ENCODE measurements around the gene ABHD15.
A peak's percentile ranks its signal among the peaks of the same experiment; 100 is the strongest.

ABHD15 gene

DNA sequence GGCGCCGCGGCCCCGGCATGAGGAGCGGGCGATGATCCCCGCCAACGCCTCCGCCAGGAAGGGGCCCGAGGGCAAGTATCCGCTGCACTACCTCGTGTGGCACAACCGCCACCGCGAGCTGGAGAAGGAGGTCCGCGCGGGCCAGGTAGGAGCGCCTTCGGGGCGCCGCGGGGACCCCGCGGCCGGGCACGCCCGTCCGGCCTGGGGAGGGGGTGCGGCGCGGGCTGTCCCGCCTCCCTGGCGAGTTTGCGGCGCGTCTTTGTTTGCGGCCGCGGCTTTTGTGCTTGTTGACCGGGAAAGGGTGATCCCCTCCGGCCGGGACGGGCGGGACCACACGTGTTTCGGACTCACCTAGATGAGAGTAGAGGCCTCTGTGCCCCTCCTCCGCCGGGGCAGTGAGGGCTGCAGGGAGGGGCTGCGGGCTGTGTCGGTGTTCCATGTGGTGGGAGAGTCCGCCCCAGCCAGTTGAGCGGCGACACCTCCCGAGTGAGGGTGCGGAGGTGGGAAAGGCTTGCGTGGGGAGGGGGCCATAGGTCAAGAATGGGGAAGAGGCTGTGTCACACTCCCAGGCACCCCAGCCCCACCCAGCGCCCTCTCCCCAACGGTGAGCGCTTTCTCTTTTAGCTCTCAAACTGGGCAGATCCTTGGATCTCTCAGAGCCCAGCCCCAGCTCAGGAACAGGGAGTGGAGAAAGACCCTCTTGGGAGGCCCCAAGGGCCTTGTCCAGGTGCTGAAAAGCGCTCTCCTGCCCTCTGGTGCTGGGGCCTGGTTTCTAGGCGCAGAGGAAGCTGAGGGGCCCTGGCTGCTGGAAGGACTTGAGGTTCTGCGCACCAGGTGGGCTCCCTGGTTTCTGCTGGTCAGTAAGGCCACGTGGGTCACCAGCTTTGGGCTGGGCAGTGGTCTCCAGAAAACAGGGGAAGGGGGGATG is 27.0 kb upstream of the ABHD15 start:
- no peak for DNase-seq

DNA sequence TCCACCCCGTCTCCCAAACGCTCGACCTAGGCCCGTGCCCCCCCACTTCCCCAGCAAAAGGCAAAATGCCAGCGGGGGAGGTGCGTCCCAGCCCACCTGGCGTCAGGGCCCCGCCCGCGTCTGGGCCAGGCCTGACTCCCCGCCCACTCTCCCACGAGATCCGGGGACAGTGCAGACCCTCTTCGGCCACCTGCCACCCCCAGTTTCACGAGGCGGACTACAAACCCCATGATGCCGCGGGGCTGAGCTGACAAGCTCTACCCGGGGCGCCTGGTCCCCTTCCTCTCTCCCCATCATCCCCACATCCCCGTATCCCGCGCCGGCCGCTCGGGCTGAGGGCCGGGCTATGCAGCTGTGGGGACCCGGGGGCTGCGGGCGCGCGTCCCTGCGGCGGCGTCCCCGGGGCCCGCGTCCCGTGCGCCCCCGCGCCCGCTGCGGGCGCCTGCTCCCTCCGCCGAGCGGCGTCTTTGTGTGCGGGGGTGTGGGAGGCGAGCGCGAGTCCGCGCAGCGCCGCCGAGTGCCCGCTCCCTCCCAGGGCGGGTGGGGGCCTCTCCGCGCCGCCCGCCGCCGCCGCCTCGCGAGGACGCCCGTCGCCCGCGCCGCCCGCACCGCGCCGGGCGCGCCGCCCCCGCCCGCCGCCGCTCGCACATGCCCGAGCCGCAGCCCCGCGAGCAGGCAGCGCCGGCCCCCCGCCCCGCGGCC is 26.2 kb upstream of the ABHD15 start, which contains the start of gene ANKRD13B:
Gene ANKRD13B (plus strand): TSS at position 283 of the 702 bp plus-strand sequence. CDS start 490 bp downstream, outside the sequence.
- peak; percentile 24 for DNase-seq

DNA sequence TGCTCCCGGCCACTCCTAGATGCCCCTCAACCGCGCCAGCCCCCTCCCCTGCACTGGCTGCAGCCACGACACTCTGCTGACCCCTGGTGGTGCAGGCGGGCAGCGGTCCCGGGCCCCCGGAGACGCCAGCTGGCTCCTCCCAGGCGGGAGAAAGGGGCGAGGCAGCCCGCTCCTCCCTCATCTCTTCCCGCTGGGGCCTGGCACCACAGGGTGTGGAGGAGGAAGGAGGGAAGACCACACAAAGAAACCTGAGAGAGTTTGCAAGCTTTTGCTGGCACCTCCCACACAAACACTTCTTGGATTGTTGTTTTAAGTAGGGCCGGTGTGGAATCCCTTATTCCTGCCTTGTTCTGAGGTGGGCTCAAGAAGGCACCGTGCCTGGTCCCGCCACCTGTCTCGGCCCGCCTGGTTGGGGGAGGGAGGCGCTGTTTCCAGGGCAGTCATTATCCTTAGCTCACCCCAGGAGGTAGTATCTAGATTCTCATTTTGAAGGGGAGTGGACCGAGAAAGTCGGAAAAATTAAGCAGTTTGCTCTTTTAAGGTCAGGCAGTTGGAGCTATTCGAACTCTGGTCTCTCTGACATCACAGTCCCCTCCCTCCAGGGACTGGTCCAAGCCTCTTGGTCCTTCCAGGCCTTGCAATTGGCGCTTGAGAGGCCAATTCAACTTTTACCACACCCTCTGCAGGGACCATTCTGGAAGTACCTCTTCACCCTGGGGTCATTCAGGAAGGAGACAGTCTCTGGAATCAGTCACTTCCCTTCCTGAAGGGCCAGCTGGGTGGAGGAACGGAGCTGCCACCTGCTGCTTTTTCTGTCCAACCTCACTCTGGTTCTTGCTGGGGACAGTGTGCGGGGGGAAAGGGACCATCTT is 25.1 kb upstream of the ABHD15 start:
- peak; percentile 89 for DNase-seq

DNA sequence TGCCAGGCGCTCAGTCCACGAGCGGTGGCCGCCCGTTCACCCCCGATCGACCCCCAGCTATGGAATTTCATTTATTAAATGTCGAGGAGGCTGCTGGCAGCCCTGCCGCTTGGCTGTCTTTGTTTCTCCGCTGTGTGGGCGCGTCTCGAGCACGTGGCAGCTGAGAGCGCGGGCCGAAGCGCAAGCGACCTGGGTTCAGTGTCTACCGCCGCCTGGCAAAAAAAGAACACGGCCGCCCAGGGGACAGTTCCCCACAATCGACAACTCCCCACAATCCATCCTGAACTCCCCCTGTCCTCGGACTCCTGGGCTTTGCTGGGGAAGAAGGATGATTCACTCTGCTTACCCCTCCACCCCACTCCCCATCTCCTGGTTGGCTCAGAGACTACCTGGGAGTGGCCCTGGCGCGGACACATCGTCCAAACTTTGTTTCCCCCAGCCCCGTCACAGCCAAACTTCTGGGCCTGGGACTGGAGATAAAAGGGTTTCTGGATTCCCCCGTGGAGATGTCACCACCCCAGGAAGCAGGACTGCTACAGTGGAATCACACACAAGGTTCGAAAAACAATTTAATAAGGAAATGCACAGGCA is 24.4 kb upstream of the ABHD15 start:
- peak; percentile 70 for DNase-seq

DNA sequence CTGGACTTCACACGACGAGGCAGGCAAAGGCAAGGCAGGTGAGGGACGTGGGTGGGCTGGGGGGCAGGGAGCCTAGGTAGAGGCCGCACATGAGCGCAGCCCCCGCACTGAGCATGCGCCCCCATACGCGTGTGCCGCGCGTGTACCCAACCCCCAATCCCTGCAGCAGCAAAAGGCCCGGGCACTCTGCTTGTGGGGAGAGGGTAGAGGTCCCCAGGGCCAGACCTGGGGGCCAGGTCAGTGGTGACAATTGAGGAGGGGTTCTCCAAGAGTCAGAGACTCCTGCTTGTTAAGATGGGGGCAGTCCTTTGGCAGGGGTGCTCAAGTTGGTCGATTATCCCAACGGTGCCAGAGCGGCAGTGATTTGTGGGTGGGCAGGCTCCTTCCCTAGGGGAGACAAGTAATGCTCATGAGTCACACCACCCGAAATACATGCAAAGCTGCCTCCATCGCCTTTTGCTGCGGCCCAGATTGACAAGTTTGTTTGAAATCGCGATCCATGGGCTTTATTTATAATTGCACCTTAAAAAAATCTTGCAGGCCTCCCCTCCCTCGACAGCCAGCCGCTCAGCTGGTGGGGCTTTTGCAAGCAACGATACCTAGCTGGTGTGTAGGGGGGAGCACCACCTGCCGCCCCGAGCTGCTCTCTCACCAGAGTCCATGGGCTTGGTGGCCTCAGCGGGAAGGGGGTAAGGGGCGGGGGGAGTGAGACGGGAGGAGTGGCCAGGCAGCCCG is 23.7 kb upstream of the ABHD15 start:
- no peak for DNase-seq

DNA sequence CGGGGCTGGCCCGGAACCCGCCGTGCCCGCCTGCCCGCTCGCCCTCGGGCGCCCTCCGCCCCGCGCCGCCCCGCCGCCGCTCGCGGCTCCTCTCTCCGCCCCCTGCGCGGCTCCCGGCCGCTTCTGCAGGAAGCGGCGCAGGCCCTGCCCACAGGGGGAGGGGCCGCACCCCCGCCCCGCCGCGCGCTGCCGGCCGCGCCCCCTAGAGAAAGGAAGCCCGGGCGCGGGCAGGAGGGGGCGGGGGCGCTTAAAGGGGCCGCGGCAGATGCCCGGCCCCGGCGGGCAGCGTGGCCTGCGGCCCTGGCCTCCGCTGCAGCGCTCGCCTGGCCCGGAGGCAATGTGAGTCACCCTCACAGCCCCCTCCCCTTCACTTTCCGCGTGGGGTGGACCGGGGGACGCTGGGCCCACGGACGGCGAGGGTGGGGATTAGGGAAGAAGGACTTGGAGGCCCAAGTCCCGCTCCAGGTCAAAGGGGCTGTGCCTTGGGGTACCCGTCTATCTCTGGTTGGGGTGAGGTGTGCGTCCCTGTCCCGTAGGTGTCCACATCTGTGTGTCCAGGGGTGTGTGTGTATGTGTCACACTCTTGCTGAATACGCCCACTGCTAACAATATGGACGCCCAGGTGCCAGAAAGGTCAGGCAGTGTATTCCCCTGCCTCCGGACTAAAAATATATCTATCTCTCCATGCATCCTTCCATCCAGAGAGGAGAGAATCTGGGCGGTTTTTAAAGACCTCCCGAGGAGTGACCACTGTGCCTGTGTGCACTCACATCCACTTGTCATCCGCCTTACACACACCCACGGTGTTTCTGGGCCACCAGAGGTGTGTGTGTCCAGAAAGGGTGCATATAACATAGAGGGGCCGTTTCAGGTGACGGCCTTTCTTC is 22.9 kb upstream of the ABHD15 start, which contains the start of gene GIT1:
Gene GIT1 (minus strand): TSS at position 125 of the 887 bp plus-strand sequence. CDS start 270 bp downstream, outside the sequence.
- DNase-seq: peak; percentile 79

DNA sequence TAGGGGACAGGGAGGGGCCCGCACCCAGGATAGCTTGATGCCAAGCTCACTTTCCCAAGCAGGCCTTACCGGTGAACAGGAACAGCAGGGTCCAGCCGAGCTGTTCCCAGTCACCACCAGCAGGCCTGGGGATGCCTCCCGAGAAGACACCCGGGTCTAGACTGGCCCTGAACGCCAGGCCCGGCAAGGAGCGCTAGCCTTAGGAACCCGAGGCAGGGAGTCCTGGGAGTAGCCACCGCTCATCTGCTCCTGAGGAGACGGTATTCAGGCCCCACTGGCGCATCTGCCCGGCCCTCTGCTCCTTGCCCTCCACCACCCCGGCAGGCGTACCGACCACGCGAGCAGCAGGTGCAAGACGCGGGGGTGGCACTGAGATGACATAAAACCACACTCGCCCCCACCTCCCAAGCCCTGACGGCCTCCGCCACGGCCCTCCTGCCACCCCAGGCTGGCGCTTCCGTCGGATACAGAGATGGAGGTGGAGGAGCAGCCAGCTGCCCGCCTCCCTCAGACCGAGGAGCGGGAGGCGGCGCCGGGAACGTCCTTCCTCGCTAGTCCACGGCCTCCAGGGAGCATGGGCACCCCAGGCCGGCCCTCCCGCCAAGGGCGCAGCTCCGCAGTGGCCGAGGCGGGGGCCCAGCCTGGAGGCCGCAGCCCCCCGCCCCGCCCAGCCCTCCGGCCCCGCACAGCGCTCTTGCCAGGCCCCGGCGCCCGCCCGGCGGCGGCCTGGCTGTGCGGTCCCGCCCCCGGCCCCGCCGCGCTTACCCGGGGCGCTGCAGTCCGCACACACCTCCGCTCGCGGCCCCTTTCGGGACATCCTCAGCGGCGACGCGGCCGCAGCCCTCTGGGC is 21.9 kb upstream of the ABHD15 start:
- no peak for DNase-seq

DNA sequence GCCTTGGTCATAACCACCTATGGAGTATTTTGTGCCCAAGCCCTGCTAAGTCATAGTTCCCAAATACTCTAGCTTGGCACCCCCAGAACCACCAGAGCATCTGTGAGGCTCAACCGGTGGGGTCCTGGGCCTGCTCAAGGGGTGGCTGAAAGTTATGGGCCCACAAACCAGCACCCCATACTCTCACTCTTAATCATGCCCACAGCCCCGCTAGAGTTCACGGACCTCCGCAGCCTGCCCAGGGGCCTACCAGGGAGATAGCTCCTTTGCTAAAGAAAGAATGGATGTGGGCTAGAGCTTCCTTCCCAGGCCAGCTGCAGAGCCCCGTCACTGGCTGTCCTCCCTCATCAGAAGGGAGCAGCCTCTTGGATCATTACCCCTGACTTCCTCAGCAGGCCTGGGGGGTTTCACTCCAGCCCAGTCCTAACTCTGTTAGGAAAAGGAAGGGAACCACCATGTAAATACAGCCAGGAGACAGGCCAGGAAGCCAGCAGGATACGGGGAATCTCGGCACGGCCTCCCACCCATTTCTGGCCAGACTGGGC is 21.3 kb upstream of the ABHD15 start:
- DNase-seq: no peak

DNA sequence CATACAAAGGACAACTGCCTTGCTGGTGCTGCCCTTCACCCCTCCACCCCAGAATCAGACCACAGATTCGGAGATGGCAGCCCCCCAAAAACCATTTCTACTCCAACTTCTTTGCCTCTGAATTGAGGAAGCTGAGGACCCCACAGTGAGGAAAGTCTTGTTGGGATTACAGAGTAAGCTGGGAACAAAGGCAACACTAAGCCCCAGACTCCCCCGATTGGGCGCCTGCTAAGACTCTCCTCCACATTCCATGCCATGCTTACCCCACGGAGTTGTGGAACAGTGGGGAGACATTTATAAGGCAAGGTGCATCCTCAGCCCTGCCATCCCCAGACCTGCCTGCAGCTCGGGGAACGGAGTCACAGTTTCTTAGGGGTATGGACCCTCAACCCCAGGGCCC is 20.8 kb upstream of the ABHD15 start:
- no peak for DNase-seq

DNA sequence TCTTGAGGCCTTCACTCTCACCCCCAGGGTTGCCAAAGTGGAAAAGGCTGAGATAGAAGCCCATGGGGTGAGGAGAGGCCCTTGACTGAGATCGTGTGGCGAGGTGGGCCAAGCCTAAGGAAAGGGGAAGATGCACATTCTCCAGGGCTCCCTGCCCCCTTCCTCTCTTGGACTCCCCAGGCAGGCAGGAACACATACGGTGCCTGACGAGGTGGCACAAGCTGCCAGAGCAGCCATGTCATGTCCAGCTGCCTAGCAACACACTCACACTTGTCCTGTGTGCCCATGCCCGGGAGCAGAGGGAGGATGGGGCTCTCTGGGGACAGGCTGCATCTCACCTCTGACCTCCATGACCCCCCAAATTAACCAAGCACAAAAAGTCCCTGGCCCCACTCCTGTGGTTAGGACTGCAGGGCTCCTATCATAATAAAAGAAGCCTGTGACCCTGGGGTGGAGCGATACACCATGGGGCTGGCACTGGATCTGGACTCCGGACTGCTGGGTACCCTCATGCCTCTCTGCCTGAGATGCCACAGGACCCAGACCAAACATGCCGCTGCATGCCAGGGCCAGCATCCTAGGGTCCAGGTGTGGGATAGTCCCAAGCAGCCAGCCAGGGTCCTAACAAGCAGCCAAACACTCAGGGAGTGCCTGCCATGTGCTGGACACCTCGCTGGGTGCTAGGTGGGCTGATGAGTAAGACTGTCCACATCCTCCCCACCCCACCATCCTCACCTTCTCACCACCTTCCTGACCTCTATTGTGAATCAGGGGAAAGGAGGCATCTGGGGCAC is 20.0 kb upstream of the ABHD15 start:
- no peak for DNase-seq

DNA sequence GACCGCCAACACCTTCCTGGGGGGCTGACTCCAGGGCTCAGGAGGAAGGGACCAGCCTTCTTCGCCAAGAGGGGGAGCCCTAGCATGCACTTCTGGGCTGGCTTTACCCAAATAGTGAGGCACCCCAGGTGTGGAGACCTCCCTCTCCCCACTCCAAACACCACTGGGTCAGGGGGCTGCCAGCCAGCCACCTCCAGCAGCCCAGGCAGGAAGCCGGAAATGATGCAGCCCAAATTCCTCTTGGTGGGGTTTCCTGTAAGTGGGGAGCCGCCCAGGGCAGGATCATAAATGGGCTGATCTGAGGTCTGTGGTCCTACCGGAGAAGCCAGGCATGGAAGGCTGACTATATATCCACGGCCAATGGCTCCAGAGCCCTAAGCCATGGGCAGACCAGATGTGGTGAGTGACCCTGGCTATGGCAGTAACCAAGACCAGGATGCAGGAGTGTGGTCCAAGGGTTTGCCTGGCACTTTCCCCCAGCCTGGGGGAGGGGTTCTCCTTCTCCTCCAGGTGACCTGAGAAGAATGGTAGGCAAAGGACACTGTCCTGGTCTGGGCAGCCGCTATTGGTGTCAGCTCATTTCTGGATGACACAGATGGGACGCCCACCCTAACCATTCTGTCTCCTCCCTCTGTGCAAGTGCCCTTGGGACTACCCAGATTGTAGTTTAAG is 18.4 kb upstream of the ABHD15 start:
- DNase-seq: no peak

DNA sequence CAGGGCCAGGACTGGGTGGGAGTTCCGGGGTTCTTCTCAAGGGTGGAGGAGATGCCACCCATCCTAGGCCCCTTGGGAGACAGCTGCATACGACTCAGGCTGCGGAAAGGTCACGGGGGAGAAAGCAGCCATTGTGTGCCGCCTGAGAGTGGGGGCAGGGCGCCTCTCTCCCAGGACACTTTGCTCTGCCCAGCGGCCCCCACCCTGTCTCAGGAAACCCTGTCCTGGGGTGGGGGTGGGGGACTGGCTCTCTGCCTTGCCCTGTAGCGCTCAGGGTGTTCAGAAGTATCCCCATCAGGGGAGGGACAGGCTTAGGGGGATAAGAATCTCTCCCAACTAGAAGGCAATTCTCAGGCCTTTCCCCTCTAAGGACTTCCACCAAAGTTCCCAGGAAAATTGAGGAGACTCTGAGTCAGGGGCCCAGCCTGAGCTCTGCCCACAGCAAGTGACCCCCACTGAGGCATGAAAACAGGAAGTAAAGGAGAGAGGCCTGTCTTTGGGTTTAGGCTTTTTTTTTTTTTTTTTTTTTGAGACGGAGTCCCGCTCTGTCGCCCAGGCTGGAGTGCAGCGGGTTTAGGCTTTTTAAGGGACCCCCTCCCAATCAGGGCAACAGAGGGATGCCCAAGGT is 17.7 kb upstream of the ABHD15 start:
- no peak for DNase-seq

DNA sequence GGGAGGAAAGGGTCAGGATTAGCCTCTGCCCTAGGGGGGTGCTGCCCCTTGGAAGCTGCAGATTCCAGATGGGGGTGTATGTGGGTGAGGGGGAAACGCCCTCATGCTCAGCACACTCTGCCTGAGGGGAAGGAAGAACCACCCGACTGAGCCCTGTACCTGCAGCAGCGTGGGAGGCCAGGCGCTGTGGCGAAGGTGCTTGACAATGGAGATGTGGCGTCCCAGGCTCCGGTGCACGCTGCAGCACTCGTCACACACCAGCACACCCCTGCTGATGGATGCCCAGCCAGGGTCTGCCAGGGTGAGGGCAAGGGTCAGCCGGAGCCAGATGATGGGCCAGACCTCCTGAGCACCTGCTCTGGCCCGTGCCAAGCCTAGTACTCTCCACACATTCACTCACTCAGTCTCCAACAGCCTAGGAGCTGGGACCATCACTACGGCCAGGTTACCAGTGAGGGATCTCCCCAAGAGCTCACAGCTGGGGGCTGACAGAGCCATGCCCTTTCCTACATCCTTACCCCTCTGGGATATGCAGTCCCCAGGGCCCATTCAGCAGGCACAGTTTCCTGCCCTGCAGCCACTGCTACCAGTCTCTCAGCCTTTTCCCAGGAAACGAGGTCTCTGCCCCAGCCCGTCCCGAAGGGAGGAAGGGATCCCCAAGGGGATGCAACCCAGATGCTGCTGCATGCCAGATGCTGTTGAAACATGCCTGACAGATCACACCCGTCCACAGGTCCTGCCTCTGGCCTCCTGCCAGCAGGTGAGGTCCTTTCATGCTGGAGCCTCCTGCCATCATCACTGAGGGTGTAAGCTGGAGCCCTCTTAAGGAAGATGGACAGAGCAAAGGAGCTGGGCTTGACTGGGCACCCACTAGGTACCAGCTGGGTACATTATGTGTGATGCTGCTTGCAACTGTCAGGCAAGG is 16.7 kb upstream of the ABHD15 start:
- no peak for DNase-seq

DNA sequence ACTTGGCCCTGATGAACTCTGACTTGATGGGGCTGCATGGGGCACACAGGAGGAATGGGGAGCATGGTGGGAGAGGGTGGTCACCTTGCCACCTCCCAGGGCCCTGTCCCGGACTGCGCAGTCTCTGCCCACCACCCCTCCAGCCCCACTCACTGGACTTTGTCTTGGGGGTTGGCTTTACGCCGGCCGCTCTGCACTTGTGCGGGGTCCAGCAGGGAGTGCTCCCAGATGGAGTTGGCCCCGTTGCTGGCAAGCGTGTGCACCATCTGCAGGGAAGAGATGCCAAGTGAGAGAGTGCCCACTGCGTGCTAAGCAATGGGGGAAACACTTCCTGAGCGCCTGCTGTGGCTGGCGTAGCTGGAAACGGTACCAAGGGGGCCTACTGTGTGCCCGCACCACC is 15.9 kb upstream of the ABHD15 start:
- no peak for DNase-seq

DNA sequence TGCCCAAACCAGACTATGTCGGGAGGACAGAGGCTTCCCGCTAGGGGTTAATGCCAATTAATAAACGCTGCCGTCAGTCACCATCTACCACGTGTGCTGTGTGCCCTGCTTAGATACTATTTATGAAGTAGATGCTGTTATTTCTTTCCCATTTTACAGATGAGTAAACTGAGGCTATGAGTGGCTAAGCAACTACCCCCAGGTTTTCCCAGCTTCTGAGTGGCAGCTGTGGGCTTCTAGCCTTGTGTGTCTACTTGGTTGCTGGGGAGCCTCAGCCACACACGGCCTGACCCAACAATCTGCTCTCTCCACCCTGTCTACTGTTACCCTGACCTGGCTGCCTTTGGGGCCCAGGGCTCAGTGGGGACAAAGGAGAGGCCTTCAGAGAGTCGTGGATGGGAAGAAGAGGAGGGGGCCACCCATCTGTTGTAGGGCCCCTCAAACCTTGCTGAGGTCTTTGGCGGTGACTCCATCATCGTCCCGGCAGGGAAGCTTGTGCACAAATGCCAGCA is 15.5 kb upstream of the ABHD15 start:
- no peak for DNase-seq

Data from DMS153 (cell line).